CD4-positive, alpha-beta T cell treated with Interferon alpha-2 for 1 hour (primary cell): ENCODE data around the gene RBM17.
A peak's percentile ranks its signal among the peaks of the same experiment; 100 is the strongest.
"Not testable (repeated sequence)": the region's sequence is repeated elsewhere in the genome, so short reads cannot be mapped to it uniquely, and the experiment has no call there.

ENCODE experiments used
- DNase-seq, 2 donors: peaks; one replicate each; pipeline ENCODE4 v3.0.0-alpha.2; 2020 to 2022

RBM17 gene

DNA sequence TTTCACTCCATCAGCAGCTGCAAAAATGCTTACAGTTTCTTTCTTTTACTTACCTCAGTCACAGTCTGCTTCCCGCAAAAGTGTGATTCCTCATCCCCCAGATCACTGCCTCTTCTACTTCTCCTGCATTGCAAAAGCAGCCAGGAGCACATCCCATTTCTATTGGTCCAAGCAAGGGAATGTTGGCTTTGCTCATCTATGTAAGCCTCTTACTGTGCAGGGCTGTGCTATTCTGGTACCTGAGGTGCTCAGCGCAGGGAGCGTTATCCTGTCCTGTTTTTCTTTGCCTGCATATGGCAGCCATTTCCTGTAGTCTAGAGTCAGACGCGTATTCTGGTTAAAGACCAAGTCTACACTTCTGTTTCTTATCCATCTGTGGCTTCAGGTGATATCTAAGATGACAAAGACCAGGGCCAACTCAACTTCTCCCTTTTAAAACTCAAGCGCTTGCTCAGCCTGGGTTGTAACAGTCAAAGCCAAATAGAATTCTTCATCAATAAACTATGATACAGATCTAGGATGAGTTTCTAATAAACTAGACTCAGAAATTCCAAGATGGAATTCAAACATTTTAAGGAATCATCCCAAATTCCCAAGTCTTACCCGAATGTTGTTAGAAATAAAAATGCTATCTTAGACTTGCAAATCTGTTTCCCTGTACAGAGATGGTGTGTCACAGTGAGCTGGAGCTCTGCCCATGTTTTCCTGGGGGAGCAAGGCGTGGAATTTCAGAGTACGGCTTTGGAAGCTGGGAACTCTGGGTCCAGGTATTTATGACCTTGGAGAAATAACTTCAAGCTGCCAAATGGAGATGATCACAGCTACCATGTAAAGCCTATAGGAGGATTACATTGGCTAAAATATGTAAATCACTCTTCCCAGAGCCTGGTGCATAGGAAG, 6.1 kb upstream of the RBM17 start:
- DNase-seq, result no peak

DNA sequence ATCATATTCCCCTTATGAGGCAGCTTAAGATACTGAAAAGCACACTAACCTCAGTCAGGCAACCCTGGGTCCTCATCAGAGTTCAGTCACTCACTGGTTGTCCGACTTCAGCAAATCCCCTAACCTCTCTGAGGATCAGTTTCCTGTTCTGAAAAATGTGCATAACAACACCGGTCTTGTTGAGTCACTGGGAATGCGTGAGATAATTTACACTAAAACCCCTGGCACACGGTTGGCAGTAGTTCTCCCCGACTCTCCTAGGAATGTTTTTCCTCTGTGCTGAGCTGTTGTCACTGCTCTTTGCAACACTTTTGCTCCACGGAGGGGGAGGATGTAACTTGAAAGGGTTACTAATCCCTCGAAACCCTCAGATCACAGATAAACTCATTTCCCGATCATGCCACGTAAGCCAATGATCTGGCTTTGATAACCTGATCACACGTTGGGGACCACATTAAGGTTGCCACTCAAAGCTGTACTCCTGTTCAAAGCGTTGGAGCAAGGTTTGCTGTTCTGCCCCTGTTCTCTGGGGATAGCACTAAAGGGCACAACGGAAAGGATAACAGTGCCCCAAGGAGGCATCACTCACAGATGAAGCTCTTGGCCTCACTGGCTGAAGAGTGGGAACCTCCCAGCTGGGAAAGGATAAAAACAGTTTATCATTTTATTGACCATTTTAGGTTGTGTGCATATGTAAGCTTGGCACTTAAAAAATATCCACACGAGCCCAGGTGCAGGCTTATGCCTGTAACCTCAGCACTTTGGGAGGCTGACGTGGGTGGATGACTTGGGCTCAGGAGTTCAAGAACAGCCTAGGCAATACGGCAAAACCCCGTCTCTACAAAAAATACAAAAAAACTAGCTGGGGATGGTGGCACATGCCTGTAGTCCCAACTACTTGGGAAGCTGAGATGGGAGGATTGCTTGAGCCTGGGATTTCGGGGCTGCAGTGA, 5.0 kb upstream of the RBM17 start:
- DNase-seq, result peak; percentile 46 to 69

DNA sequence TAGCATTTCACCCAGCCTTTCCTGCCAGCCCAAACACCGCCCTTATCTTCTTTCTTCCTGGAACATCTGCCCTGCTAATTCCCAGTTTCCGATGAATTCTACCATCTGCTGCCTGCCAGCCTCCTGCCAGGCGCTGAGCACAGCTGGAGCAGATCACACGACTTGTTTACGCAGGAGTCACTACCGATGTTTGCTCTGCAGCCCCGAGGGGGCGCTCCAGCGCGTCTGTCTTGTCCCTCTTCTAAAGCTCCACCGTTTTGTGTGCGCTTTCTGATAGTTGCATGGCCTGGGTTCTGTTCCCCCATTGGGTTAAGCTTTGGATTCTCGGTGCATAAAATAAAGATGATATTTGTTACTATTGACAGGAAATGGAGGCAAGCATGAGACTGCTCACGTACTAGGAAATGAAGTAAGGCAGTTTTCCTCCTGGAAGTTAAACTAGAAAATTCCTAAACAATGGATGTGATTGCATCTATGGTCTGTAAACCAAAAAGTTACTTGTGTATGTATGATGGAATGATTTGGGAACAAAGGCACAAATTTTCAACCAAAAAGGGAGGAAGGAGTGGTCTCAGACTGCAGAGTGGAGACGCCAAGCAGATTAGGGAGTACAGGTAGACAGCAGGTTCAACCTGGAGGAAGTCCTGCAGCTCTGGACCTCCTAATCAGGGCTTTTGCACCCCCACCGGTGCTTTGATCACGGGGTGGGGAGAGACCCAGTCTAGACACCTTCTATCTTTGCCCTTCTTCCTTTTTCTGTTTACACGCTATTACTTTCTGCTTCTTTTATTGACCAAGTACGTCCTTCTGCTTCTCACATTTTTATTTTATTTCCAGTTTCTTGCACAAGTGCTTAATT, 2.2 kb upstream of the RBM17 start:
- DNase-seq, result peak; percentile 89 to 90

DNA sequence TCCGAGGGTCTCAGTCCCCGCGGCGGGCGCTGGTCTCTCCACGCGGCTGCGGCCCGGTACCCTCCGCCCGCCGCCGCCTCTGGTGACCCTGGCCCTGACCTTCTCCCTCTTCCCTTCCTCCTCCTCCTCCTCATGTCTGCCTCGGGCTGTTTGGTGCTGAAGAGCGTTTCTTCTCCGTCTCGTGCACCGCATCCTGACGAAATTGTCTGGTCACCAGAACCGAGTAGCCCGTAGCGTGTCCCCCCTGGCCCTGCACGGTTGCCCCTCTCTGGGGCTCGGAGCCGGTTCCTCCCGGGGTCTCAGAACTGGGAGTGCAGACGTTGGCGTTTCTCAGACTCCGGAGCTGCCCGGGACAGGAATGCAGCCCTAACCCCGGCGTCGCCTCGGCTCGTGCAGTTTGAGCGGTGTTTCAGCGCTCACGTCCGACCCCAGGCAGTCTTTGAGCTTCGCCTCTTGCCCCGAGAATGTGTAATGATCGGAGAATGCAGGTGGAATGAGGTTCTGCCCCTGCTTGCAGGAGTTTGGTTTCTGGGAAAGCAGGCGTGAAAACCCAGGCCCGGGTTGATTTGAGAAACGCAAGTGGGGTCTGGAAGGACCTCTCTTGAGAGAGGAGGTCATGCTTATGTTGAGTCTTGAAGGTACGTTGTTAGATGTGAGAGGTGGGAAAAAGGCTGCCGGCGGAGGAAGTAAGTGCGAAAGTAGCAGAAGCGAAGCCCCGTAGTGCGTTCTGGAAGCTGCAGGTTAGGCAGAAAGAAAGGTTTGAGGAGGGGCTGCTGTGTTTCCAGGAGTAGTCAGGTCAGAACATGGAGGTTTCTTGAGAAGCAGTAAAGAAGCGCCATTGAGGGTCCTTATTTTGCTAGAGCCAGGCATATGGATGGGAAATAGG, 743 bp downstream of the RBM17 start:
- peak in 1 of 2 donors; percentile 26 for DNase-seq

DNA sequence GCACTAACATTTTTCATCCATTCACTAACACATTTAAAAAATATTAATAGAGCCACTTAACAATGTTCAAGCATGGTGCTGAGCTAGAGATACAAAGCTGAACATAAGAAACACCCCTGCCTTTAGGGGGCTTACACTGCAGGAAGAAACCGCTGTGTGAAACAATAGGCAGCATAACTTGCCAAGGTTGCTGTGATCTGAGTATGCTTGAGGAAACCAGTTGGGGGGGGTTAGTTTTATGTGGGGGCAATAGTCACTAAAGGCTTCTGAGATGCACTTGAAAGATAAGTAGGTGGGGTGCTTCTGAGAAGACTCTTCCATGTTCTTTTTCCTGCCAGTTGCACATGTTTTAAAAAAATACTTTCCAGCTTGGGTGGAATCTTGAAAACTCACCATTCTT, 2.8 kb downstream of the RBM17 start:
- peak in 1 of 2 donors; percentile 27 for DNase-seq

DNA sequence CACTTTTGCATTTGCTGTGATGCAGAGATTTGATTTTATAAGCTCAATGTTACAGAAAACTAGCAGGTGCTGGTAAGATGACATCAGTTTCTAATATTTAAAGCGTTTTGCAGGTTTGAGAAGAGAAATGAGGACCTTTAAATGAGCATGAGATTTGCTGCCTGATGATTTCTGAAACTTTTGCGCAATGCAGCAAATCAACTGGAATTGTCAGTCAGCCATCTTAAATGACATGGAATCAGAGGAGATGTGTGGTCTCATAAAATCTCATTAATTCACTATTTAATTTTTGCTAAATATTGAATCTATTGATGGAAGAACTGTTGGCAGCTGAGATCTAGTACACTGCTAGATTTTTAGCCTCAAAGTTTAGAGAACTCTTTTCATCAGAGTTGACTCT, 3.9 kb downstream of the RBM17 start:
- no peak for DNase-seq

DNA sequence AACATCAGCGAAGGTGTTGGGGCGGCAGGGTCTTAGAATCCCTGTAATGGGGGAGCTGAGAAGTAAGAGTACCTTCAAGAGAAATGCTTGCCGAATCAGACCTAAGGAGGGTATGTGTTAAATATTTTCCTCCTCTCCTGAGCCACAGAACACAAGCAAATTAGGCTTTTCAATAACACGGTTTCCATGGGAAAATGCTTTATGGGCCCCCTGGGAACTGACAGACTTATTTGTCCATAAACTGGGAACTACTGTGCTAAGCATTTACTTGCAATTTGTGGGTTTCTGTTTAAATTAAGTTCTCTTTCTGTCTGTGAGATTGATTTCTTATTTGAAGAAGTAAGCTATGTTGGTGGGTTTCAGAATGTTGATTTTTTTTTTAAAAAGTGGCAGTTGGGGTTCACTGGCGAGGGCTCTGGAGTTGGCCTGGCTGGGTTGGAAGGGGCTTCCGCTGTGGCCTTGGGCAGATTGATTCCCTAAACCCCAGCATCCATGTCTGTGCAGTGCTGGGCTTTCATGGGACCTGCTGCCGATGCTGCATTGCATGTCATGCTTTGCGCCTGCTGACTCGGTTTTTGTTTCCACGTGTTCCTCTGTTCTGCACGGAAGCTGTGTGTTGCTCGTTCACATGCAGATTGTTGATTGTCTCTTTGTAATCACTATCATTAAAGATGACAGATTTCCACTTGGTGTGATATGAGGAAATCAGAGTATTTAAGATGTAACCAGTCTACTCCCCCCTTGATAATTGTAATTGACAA, 7.2 kb downstream of the RBM17 start:
- DNase-seq, result no peak

DNA sequence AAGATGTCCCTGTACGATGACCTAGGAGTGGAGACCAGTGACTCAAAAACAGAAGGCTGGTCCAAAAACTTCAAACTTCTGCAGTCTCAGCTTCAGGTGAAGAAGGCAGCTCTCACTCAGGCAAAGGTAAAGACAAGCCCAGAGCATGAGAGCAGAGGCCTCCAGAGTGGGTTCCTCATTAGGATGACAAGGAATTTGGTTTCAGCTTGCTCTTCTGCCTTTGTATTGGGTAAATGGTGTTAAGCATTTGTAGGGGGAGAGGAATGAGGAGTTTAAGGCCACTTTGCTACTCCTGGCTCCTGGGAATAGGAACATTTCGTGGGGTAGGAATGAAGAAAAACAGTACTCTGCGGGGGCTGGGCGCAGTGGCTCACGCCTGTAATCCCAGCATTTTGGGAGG, 8.2 kb downstream of the RBM17 start:
- no peak for DNase-seq

DNA sequence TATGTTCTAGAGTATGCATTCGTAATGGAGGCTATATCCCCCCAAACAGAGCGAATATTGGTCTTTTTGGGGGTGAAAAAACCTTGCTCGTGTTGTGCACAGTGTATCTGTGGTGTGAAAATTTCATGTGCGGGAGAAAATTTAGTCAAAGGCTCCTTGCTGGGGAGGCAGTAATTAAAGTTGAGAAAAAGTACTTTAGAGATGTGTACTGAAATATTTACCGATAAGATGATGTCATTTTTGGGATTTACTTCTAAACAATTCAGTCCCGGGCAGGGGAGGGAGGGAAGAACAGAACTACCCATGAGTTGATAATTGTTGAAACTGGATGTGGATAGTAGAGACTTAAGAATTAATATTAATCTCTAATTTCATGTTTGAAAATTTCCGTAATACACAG, 9.3 kb downstream of the RBM17 start:
- DNase-seq, result no peak

DNA sequence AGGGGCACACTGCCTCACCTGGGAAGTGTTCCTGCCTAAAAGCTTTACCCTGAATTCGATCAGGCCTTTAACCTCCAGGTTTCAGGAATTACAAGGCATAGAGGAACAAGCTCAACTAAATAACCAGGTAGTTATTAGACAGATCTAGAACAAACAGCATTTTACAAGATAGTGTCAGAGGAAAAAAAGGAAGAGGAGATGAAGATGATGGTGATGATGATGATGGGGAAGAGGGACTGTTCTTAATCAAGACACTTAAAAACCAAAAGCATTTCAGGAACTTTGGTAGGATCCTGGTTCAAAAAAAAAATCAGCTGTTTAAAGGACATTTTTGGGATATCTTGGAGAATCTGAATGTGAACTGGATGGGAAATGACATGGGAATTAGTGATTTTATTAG, 11.5 kb downstream of the RBM17 start:
- no peak for DNase-seq

DNA sequence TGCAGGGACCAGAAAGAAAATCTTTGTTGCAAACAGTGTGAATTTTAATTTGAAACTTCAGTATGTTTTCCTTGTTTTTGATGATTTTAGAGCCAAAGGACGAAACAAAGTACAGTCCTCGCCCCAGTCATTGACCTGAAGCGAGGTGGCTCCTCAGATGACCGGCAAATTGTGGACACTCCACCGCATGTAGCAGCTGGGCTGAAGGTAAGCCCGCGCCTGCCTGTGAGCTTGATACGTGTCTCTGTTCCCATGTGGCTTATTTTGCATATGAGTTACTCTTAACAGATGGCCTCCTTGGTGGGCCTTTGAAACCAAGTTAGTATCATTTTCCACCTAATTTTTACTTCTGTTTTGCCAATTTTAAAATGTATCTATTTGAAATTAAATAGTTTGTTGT, 12.3 kb downstream of the RBM17 start:
- DNase-seq, result no peak

DNA sequence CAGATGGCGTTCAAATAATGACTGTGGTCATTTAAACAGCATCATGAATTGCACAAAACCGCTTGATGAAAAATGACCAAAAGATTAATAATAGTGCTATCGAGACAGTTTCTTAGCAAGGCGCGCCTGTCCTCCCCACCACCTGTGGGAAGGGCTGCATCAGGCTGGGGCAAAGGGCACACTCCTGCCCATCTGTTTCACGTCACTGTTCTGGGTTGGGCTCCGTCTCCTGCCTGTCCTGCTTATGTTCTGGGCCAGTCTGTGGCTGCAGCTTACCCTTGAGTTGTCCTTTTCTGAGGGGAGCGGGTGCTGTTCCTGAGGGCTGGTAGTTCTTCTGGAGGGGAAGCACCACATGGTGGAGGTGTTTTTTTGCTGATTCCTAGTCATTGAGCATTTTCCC, 13.3 kb downstream of the RBM17 start:
- DNase-seq, result no peak

DNA sequence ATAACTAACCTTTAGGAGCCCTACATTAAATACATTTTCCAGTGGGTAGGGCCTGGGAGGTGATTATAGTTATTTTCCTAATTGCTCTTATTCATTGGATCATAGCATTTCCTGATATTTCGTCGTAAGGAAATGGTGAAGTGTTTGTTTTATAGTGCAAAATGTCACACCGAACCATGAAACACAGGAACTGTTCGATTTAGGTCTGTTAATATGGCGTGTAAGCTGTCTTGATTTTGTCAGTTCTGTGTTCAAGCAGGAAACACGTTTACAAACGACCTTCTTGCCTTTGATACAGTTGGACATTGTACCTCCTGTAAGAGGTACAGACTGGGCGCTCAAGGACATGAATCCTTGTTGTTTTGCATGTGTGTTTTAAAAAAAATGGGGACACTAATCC, 14.8 kb downstream of the RBM17 start:
- no peak for DNase-seq

DNA sequence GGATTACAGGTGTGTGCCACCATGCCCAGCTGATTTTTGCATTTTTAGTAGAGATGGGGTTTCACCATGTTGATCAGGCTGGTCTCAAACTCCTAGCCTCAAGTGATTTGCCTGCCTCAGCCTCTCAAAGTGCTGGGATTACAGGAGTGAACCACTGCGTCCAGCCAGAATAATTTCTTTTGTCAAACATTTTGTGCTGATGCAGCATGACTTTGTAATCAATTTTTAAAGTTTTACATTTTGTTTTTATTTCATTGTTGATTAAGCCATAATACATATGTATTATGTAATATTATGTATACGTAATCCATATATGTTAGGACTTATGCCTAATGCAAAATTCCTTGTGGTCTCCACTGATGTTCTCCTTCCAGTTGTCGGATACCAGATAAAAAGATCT, 18.8 kb downstream of the RBM17 start:
- DNase-seq, result not testable (repeated sequence)

DNA sequence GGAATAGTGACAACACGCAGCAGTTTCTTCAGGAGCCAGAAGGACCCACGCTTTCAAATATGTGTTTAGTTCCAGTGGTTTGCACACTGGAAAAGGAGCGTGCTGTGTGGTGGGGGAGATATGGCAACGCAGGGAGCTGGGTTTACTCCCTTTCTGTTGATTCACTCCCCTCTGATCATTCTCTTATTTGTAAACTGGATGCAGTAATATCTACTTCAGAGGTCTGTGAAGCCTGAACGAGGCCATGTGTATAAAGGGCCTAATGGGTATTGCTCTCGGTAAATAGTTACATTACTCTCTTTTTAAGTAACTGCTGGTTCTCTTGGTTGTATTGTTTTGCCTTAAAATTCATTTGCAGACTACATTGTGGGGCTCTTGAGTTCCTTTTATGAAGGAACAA, 19.2 kb downstream of the RBM17 start:
- DNase-seq, result no peak

DNA sequence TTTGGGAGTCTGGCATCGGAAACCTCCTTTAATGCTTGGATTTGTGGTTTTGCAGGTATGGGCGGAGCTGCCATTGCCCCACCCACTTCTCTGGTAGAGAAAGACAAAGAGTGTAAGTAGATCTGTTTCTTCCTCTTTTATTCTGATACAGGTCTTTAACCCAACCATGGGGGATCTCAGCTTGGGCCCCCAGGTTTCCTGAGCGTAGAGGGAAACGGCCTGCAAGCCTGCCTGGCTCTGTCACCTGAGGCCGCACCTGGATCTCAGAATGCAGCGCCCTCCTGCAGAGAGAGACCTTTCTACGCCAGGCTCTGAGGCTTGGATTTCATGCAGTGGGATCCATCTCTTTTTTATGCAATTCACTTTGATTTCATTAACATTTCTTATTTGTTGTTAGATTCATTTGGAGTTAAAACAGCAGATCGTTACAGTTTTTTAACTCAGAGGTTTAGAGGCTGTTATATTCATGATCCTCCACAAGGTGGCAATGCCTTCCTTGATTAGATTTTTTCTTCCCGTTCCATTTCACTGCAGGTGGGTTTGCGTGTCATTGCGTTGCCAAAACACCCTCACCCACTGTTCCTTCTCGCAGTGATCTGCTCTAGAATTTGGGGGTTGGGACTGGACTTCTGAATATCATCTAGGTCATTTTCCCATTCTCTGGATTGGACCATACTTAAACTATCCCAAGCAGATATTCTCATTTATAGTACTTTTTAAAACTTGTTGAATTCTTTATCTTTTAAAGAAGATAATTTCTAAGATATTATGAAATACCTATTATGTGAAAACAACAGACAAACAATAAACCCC, 20.0 kb downstream of the RBM17 start:
- DNase-seq, result peak; percentile 39 to 73

DNA sequence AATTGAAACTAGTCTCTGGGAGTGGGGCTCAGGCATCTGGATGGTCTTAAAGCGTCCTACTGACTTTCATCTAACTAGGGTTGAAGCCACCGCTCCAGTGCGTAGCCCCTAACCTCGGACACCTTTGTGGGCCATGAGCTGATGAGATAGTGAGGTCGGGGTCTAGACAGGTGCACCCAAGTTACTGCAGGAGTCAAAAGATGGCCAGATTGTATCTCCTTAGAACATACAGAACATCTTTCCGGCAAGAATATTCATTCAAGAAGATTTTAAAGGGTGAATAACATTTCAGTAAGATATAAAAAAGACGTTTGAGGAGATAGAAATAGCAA, 20.6 kb downstream of the RBM17 start:
- no peak for DNase-seq

DNA sequence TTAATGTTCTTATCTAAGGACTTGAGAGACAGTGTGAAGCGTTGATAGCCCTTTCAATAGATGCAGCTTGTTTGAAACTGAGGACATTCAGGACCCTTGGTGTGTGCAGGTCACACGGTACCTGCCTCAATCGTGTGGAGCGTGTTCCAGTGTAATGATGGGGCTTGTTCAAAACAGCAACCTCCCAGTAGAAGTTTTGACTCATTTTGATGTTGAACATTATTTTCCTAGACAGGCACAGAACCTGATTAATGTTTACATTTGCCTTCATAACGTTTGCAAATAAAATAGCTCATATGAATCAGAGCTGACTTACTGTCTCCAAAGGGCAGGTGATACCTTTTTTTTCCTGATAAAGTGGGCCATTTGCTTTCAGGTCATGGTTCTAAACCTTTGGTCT, 21.3 kb downstream of the RBM17 start:
- DNase-seq, result no peak

DNA sequence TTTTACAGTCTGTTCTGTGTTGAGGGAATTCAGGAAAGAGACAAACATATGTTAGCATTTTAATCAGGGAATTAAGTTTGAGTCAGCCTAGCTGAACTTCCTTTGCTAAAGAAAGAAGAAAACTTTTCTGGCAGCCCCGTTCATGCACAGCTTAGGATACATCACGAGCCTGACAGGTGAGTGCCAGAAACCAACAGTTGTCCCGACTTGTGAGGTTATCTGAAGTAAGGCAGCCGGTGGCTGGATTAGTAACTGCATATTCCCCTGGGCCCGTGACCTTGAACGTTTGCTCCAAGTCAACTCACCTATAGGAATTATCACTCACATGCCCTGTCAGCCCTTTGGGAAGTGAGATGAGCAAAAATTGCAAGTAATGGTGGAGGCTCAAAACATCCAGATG, 24.1 kb downstream of the RBM17 start:
- no peak for DNase-seq

DNA sequence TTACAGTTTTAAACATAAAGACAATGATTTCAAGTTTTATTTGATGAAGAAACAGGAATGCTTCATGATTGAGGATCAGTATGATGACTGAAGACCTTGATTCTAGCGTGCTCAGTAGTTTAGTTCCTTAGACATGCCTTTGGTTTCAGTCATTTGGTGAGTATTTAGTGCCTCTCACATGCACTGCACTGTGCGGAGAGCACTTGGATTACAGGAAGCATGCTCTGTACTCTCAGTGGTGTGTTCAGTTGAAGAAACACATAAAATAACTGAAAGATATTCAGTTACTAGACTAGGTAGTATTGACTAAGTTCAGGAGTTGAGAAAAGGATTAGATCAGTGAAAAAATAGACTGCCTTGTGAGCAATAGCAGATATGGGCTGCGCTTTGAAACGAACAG, 25.5 kb downstream of the RBM17 start:
- DNase-seq, result no peak
